ENCODE measurements around the gene STX10. TPM values are rescaled to one million over a fixed set of nuclear protein-coding genes. Genes with fewer than 3 reads are reported as not detected.
A peak's percentile ranks its signal among the peaks of the same experiment; 100 is the strongest.

Gene STX10
- total RNA-seq, 1 experiment from 2014 or later = 86.2 TPM

GRCh38 chr19:13102416-13102665, 47.8 kb downstream of the STX10 start:
- DNase-seq = no peak
- peaks cover 6% of the 10 kb centered on the region; the same call in 1 of the 2 replicates for H3F3A ChIP-seq (ENCODE audit: insufficient read depth, low read depth)
- no peak overlapping the region for H2AFZ ChIP-seq
- CTCF ChIA-PET = no interaction called here
- no peaks in the 10 kb centered on the region; the same call in 1 of the 2 replicates for H3K4me1 ChIP-seq (replicated peaks; ENCODE audit: insufficient read depth)
- intact Hi-C loops (cut with micrococcal nuclease; ENCODE audit: unreplicated experiment) = no loop called here
- POLR2A ChIA-PET (ENCODE audit: unreplicated experiment) = no interaction called here
- no peaks in the 10 kb centered on the region for H3K9me3 ChIP-seq (ENCODE audit: insufficient read depth, low read depth)
- no peak overlapping the region for H3K4me2 ChIP-seq
- no TSS peak for BruUV-seq (replicated peaks)
- H3K27ac ChIP-seq = no peak overlapping the region
- no peaks in the 10 kb centered on the region for H3K27me3 ChIP-seq (ENCODE audit: insufficient read depth, low read depth)
- TF ChIP-seq EZH2 (IDR thresholded peaks at IDR 0.05; ENCODE audit: low read depth) (no peak), CTCF (conservative IDR thresholded peaks at IDR 0.05) (no peak)
- peaks cover 3% of the 10 kb centered on the region; the same call in 1 of the 2 replicates for H3K36me3 ChIP-seq (ENCODE audit: low read depth)
- H3K9me2 ChIP-seq (ENCODE audit: insufficient read depth) = no peaks in the 10 kb centered on the region
- H4K20me1 ChIP-seq (ENCODE audit: insufficient read depth) = peaks cover 5% of the 10 kb centered on the region; the same call in 1 of the 2 replicates
- no peak overlapping the region for H3K4me3 ChIP-seq
- no peaks in the 10 kb centered on the region for H3K79me2 ChIP-seq (ENCODE audit: low read depth)

GRCh38 chr19:13101590-13102415, 48.4 kb downstream of the STX10 start:
- H3K9me2 ChIP-seq (ENCODE audit: insufficient read depth) = no peaks in the 10 kb centered on the region
- H3K4me2 ChIP-seq = no peak overlapping the region
- H3K4me3 ChIP-seq = no peak overlapping the region
- H3K9me3 ChIP-seq (ENCODE audit: insufficient read depth, low read depth) = no peaks in the 10 kb centered on the region
- no peak for DNase-seq
- intact Hi-C loops (cut with micrococcal nuclease; ENCODE audit: unreplicated experiment) = no loop called here
- no peaks in the 10 kb centered on the region for H3K79me2 ChIP-seq (ENCODE audit: low read depth)
- H3F3A ChIP-seq (ENCODE audit: insufficient read depth, low read depth) = peaks cover 6% of the 10 kb centered on the region; the same call in 1 of the 2 replicates
- ChIA-PET POLR2A (ENCODE audit: unreplicated experiment) (no interaction called here), CTCF (no interaction called here)
- no peak overlapping the region for H2AFZ ChIP-seq
- H4K20me1 ChIP-seq (ENCODE audit: insufficient read depth) = peaks cover 5% of the 10 kb centered on the region; the same call in 1 of the 2 replicates
- no peak for TF ChIP-seq CTCF (conservative IDR thresholded peaks at IDR 0.05)
- no peak for TF ChIP-seq EZH2 (IDR thresholded peaks at IDR 0.05; ENCODE audit: low read depth)
- no peaks in the 10 kb centered on the region for H3K36me3 ChIP-seq (ENCODE audit: low read depth)
- BruUV-seq (replicated peaks) = no TSS peak
- no peaks in the 10 kb centered on the region for H3K27me3 ChIP-seq (ENCODE audit: insufficient read depth, low read depth)
- H3K27ac ChIP-seq = no peak overlapping the region
- H3K4me1 ChIP-seq (replicated peaks; ENCODE audit: insufficient read depth) = no peaks in the 10 kb centered on the region; the same call in 1 of the 2 replicates

GRCh38 chr19:13100841-13101589, 49.2 kb downstream of the STX10 start:
- peaks cover 5% of the 10 kb centered on the region; the same call in 1 of the 2 replicates for H4K20me1 ChIP-seq (ENCODE audit: insufficient read depth)
- TF ChIP-seq EZH2 (IDR thresholded peaks at IDR 0.05; ENCODE audit: low read depth) (no peak), CTCF (conservative IDR thresholded peaks at IDR 0.05) (peak; percentile 57)
- no peaks in the 10 kb centered on the region for H3K36me3 ChIP-seq (ENCODE audit: low read depth)
- no peak overlapping the region for H2AFZ ChIP-seq
- H3K9me2 ChIP-seq (ENCODE audit: insufficient read depth) = no peaks in the 10 kb centered on the region
- H3K27ac ChIP-seq = no peak overlapping the region
- no peak overlapping the region for H3K4me2 ChIP-seq
- POLR2A ChIA-PET (ENCODE audit: unreplicated experiment) = no interaction called here
- CTCF ChIA-PET = interaction anchor here (0.6 kb wide), 2 partner anchors 108 to 216 kb away, joined by 4 to 17 read pairs; no protein-coding TSS in a partner anchor
- intact Hi-C loops (cut with micrococcal nuclease; ENCODE audit: unreplicated experiment) = no loop called here
- no peak overlapping the region for H3K4me3 ChIP-seq
- H3K4me1 ChIP-seq (replicated peaks; ENCODE audit: insufficient read depth) = peaks cover 2% of the 10 kb centered on the region; the same call in 1 of the 2 replicates
- no peak for DNase-seq
- H3K27me3 ChIP-seq (ENCODE audit: insufficient read depth, low read depth) = no peaks in the 10 kb centered on the region
- peaks cover 1% of the 10 kb centered on the region; the same call in 1 of the 2 replicates for H3F3A ChIP-seq (ENCODE audit: insufficient read depth, low read depth)
- no peaks in the 10 kb centered on the region for H3K9me3 ChIP-seq (ENCODE audit: insufficient read depth, low read depth)
- BruUV-seq (replicated peaks) = no TSS peak
- H3K79me2 ChIP-seq (ENCODE audit: low read depth) = no peaks in the 10 kb centered on the region

Data from PC-9 (cell line).